Left ventricle myocardium superior (tissue), 1 donor: Measurements from ENCODE around the gene ZSWIM6. TPM values are rescaled to one million over a fixed set of nuclear protein-coding genes. Genes with fewer than 3 reads are reported as not detected.
"Not testable (repeated sequence)": the region's sequence is repeated elsewhere in the genome, so short reads cannot be mapped to it uniquely, and the experiment has no call there.

ENCODE experiments used
- ATAC-seq: fragments of 200-7000 bp; cut with Tn5 transposase; one replicate; pipeline ENCODE4 v1.9.1; 2020; ENCODE audit warnings: mild to moderate bottlenecking, moderate library complexity
- DNase-seq: peaks from one replicate; pipeline ENCODE4 v3.0.0-alpha.2; 2020
- intact Hi-C: fragments of 100-400 bp; cut with micrococcal nuclease; formaldehyde crosslinking; loops from one replicate; pipeline ENCODE4 v1.11.0; 2022
- total RNA-seq: library from RNA; stranded (reverse); fragmentation: NEBNext Ultra II Directional; extraction: Animal tissue kit (Norgen Biotek cat#: 25700); gene quantifications from one replicate; pipeline ENCODE4 v1.2.1, GENCODE V29; 2021
- donor health status: DM: no; HTN: yes; CAD: no; lungs with severe emphysema.

Gene ZSWIM6
- total RNA-seq, 1 donor from 2014 or later = 8.0 TPM

GRCh38 chr5:61416420-61416819, 84.4 kb downstream of the ZSWIM6 start:
- ATAC-seq (no peak), DNase-seq (no peak)
- intact Hi-C loops = no loop called here

- no peak for DNase-seq
- ATAC-seq = no peak
- intact Hi-C loops = no loop called here
Measured at GRCh38 chr5:61417340-61417739, 85.3 kb downstream of the ZSWIM6 start.

- DNase-seq (no peak), ATAC-seq (no peak)
- intact Hi-C loops = no loop called here
Measured at GRCh38 chr5:61417851-61418250, 85.8 kb downstream of the ZSWIM6 start.

DNA sequence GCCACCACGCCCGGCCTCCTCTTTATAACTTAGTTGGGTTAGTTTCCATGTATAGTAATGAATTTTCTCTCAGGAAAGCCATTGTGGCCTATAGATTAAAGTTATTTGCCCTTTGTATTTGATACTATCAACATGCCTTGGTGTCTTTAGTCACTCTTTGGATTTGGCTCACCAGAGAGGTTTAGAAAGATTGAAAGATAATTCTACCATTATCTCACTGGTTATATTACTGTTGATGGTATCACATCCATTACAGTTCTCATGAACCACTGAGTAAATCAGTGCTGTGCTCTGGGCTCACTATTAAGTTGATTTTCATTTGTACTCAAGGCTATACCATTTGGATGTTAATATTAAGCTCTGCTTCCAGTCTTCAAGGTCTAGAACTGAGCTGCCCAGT, 87.0 kb downstream of the ZSWIM6 start:
- intact Hi-C loops = no loop called here
- ATAC-seq = no peak
- DNase-seq = no peak

GRCh38 chr5:61420016-61420415, 88.0 kb downstream of the ZSWIM6 start:
- ATAC-seq (no peak), DNase-seq (no peak)
- intact Hi-C loops = no loop called here

DNA sequence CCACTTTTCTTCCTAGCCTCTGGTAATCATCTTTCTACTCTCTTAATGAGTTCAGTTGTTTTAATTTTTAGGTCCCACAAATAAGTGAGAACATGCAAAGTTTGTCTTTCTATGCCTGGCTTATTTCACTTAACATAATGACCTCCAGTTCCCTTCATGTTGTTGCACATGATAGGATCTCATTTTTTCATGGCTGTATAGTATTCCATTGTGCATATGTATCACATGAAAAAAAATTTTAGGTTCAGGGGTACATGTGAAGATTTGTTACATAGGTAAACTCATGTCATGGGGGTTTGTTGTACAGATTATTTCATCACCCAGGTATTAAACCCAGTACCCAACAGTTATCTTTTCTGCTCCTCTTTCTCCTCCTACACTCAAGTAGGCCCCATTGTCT, 89.2 kb downstream of the ZSWIM6 start:
- intact Hi-C loops, ATAC-seq, DNase-seq: not testable (repeated sequence)

DNA sequence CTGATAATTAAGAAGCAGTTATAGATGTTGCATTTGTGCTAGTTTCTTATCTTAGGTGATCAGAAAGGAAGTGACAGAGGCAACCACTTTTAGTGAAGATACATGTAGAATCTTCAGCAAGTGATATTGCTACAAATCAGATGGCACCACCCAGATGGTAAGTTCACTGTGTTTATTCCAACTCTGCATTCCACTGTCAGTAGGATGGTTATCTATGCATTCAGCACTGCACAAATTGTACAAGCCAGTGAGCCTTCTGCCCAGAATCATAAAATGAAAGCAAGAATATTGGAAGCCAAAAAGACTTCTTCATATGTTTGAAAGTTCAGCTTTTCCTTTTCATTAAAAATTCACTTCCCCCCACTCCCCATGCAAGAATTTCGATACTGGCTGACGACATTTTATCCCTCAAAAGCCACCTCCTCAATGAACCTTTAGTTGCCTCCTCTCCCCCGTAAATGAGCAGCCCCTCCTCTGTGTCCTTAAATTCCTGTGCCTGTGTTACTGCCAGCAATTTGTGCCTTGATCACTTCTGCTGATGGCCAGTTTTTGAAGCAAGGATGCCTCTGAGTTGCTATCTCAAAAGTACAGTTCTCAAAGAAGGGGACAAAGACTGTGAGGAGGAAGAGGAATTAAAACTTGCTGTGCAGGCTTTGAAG, 91.6 kb downstream of the ZSWIM6 start:
- DNase-seq = no peak
- ATAC-seq = peak; percentile 28
- intact Hi-C loops = no loop called here

DNA sequence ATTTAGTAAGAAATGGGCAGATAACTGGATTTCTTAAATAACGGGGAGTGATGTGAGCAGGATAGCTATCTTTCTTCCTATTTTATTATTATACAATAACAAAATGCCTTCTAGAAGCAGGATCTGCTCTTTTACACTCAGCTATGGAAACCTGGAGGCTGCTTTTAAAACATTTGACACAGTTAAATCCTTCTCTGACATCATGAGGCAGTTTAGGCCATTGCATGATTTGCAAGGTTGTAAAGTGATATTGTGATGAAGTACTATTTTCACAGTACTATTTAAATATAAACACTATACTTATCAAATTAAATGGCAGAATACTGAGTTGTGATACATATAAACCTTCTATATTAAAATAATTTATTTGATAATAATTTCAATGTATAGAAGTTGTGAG, 93.9 kb downstream of the ZSWIM6 start:
- ATAC-seq = no peak
- intact Hi-C loops = no loop called here
- DNase-seq = no peak

GRCh38 chr5:61429906-61430305, 97.8 kb downstream of the ZSWIM6 start:
- intact Hi-C loops = no loop called here
- ATAC-seq (no peak), DNase-seq (no peak)

DNA sequence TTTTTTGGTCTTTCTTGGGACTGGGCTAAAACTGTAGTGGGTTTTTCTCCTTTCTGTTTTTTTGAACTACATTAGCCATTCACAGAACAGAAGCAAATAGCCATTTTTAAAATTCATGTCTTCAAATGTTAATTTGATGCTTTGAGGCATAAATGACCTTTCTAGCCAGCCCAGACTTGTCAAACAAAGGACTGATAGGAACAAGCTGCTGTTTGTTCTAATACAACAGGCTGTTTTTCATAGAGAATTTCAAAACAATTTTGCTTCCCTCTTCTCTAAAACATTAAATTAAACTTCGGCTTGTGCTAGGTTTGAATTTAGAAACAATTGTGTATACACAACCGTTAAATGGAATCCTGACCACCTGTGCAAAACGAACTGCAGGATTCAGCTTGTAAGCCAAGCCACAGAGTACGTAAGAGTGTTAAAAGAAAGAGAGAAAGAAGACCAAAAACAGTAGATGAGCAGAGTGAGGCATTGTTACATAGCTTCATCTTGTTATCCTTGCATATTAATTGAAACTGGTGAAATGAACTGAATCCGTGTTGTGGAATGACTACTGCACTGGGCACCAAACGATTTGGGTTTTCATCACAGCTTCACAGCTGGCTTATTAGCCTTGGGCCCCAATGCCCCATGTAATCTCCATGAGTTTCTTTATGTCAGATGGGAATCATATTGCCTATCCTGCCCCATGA, 100.0 kb downstream of the ZSWIM6 start:
- intact Hi-C loops = no loop called here
- DNase-seq (no peak), ATAC-seq (no peak)

DNA sequence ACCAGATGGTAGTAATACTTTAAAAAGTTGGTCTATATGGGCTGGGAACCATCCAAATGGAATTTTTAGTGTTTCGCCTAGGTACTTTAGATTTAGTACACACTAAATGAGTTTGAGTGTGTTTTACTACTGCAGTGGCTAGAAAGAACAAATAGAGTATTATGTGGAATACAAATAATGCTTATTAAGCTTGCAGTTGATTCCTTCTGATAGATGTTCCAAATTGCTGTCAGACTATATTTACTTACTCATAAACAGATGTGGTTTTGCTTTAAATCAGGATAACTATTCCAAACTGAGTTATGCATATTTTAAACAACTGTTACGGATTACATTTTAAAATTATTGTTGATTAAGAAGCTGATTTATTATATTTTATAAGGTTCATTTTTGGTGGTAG, 103.3 kb downstream of the ZSWIM6 start:
- intact Hi-C loops = no loop called here
- ATAC-seq (no peak), DNase-seq (no peak)

DNA sequence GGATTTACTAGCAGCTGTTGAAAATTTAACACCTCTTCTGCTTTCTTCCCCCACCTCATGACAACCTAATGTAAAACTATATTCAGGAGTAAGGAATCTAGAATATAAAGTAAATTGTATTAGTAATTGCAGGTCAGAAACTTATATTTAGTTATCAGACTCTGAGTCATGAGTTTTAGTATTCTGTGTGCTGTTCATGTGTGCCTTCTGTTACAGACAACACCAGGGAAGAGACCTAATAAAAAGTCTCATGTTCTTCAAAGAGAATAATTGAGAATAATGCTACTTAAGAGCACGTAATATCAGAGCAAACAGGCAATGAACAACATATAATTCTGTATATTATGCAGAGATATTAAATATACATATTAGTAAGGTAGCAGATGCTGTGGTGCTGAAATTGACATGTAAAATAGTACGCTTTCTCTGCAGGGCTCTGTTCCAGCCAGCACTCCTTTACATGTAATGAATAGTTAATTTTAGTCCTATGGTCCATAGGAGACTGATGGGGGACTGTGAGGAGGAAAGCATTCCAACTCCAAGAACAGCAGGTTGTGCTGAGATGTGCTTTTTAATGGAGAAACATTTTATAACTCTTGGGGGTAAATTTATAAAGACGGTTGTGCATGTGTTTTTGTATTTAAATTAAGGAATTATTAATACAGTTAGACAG, 106.4 kb downstream of the ZSWIM6 start:
- ATAC-seq = no peak
- no peak for DNase-seq
- intact Hi-C loops = no loop called here

DNA sequence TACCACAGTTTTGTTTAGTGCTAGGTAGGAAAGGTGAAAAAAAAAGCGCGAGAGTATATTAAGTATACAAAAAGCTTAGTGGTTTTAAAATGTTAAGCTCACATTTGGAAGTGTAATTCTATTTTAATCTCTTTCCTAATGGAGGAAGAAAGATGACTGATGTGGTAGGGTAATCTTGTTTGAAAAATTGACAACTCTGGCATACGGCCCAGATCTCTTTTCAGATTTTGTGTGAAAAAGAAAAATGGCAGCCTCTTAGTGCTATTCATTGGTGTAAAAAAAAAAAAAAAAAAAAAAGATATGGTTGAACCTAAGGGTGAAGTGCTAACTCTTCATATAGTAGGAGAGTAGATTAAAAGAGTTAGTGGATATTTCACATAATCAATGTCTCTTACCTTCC, 108.0 kb downstream of the ZSWIM6 start:
- DNase-seq (no peak), ATAC-seq (no peak)
- intact Hi-C loops = no loop called here

DNA sequence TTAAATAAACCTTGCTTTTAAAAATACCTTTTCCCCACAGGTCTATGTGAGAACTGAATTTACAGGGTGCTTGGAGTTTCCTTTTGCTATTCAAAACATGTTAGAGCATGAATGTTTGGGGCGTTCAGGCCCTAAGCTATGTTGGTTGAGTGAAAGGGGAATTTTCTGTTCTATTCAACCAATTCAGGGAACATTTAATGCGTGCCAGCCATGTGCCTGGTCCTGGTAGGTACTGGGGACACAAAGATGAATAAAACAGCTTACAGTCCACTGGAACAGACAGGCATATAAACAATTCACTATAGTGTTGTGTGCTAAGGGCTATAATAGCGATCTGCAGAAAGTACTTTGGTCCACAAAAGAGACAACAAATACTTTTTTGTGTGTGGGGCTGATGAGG, 108.5 kb downstream of the ZSWIM6 start:
- ATAC-seq (no peak), DNase-seq (no peak)
- intact Hi-C loops = no loop called here

DNA sequence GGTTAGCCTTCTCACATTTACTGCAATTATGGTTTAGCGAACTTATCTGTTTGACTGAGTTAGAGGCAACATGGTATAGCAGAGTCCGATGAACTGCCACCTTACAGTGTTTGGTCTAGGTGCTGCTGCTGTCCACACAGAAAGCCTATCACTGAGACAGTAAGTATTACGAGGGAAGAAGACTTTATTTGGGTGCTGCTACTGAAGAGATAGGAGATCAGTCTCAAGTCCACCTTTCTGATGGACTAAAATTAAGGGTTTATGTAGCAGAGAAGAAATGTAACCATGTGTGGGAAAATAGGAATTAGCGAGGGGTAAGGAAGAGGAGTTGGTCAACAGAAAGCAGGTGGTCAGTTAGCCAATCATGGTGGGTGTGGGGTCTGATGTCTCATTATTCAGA, 109.7 kb downstream of the ZSWIM6 start:
- intact Hi-C loops = no loop called here
- no peak for ATAC-seq

GRCh38 chr5:61447780-61448495, 115.9 kb downstream of the ZSWIM6 start:
- no peak for ATAC-seq
- DNase-seq = no peak
- intact Hi-C loops = no loop called here

More for the DNA sequence above, 109.7 kb downstream of the ZSWIM6 start:
- DNase-seq = no peak

GRCh38 chr5:61449804-61450492, 117.9 kb downstream of the ZSWIM6 start:
- ATAC-seq (peak; percentile 79), DNase-seq (no peak)
- intact Hi-C loops = no loop called here

- intact Hi-C loops = no loop called here
- DNase-seq = no peak
- ATAC-seq = peak; percentile 61
Measured at GRCh38 chr5:61450493-61451279, 118.6 kb downstream of the ZSWIM6 start.
